Activated naive CD4-positive, alpha-beta T cell treated with anti-CD3 and anti-CD28 coated beads for 36 hours (primary cell): ENCODE results near the gene HOXD8. TPM values are rescaled to one million over a fixed set of nuclear protein-coding genes. Genes with fewer than 3 reads are reported as not detected.

Experiments
- CTCF ChIA-PET: fragments of 350-600 bp; sonication (Branson Sonifier 250); formaldehyde crosslinking; loops from one replicate; lab custom pipeline; 2021; ENCODE audit warnings: antibody characterized with exemption; lab: Charles Lee
- DNase-seq: peaks from one replicate; pipeline ENCODE4 v3.0.0-alpha.2; 2020
- H3K27ac Mint-ChIP-seq: one replicate; pipeline ENCODE4 v1.8.0; 2021; ENCODE audit warnings: mild to moderate bottlenecking, mixed read lengths
- H3K27me3 Mint-ChIP-seq: one replicate; pipeline ENCODE4 v1.8.0; 2021; ENCODE audit warnings: low read depth, mixed read lengths
- H3K36me3 Mint-ChIP-seq: one replicate; pipeline ENCODE4 v1.8.0; 2021; ENCODE audit warnings: low read depth, mixed read lengths
- H3K4me1 Mint-ChIP-seq: one replicate; pipeline ENCODE4 v1.8.0; 2021; ENCODE audit warnings: low read depth, mixed read lengths
- H3K4me3 Mint-ChIP-seq: one replicate; pipeline ENCODE4 v1.8.0; 2021; ENCODE audit warnings: mild to moderate bottlenecking, moderate library complexity, mixed read lengths
- H3K9me3 Mint-ChIP-seq: one replicate; pipeline ENCODE4 v1.8.0; 2021; ENCODE audit warnings: mixed read lengths
- intact Hi-C: fragments of 100-400 bp; cut with micrococcal nuclease; formaldehyde crosslinking; loops from one replicate; pipeline ENCODE4 v1.15.1; 2023
- total RNA-seq, 2 experiments: library from RNA; stranded (reverse); gene quantifications; one replicate each; pipeline ENCODE4 v1.2.3, GENCODE V29; 2021

HOXD8 gene
- total RNA-seq, 2 experiments from 2014 or later = not detected

DNA sequence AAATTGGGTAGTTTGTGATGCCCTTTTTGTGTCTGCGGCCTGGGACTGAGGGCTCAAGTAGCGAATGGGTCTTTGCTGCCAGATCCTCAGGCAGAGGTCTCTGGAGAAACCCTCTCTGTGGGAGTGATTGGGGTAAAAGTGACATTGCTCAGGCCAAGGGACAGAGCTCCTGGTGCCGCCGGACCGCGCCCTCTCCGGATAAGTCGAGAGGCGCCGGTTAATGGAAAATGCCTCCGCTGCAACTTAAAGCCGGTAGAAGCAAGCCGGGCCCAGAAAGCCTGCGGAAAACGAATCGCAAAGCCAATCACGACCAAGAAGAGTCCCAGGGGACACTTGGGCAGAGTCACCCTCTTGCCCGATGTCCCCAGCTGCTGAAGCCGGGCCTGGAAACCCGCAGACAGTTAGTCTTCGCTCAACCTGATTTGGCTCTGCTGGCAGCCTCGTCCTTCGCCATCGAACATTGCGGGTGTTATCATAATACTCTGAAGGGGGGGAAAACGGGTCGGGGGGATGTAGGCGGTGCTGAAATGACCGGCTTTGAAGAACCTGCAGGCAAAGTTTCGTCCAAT, 30.3 kb upstream of the HOXD8 start:
- Mint-ChIP-seq H3K36me3 (no peaks in the 10 kb centered on the region), H3K4me3 (no peak overlapping the region), H3K4me1 (peaks cover 19% of the 10 kb centered on the region), H3K27ac (no peak overlapping the region), H3K27me3 (peaks cover 84% of the 10 kb centered on the region), H3K9me3 (no peaks in the 10 kb centered on the region)
- no peak for DNase-seq
- CTCF ChIA-PET = interaction anchor here (1.5 to 4.1 kb wide), 2 partner anchors 10 to 410 kb away, joined by 4 to 49 read pairs; no protein-coding TSS in a partner anchor
- intact Hi-C loops = loop anchor here (5.0 kb wide), 1 partner anchor 787 kb away; no protein-coding TSS in a partner anchor

DNA sequence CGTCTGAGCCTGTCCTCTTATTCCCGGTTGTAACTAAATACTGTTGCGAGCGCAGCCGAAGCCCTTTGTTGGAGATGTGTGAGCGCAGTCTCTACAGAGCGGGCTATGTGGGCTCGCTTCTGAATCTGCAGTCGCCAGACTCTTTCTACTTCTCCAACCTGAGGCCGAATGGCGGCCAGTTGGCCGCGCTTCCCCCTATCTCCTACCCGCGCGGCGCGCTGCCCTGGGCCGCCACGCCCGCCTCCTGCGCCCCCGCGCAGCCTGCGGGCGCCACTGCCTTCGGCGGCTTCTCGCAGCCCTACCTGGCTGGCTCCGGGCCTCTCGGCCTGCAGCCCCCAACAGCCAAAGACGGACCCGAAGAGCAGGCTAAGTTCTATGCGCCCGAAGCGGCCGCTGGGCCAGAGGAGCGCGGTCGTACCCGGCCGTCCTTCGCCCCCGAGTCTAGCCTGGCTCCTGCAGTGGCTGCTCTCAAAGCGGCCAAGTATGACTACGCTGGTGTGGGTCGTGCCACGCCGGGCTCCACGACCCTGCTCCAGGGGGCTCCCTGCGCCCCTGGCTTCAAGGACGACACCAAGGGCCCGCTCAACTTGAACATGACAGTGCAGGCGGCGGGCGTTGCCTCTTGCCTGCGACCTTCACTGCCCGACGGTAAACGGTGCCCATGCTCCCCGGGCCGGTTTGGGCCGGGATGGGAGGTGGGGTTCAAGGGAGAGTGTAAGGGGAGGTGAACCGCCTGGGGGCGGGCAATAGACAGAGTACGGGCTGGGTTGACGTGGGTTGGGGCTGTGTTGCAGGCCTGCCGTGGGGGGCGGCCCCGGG, 29.6 kb upstream of the HOXD8 start, which contains the start of gene HOXD12:
Gene HOXD12, plus strand, starts transcription at position 68 of the 819 bp plus-strand sequence. Its CDS starts 7 bp downstream, at position 75.
- Mint-ChIP-seq H3K4me3 (no peak within 1 kb of the TSS), H3K36me3 (no peaks in the 10 kb centered on the region), H3K27ac (no peak within 1 kb of the TSS), H3K9me3 (no peaks in the 10 kb centered on the region), H3K27me3 (peaks cover 84% of the 10 kb centered on the region), H3K4me1 (peaks cover 25% of the 10 kb centered on the region)
- intact Hi-C loops = loop anchor here (5.0 kb wide), 1 partner anchor 788 kb away; no protein-coding TSS in a partner anchor
- CTCF ChIA-PET = no interaction called here
- DNase-seq = no peak

DNA sequence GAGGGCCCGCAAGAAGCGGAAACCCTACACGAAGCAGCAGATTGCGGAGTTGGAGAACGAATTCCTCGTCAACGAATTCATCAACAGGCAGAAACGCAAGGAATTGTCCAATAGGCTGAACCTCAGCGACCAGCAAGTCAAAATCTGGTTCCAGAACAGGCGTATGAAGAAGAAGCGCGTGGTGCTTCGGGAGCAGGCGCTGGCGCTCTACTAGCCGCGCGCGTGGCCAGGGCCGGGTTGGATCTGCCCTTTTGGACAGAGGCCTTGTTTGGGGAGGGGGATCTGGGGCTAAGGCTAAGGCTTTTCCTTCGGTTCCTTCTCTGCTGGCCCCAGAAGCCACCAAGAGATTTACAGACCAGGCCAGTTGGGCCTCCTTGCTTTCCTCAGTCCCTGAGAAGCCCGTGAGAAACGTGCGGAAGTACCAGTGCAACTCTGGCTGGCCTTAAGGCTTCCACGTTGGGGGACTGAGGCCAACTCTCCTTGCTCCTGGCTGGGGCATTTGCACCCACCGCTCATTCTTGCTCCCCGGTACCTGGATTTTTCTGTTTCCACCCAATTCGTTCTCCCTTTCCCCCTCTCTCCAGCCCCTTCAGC, 28.9 kb upstream of the HOXD8 start:
- Mint-ChIP-seq H3K4me1 (peaks cover 28% of the 10 kb centered on the region), H3K36me3 (no peaks in the 10 kb centered on the region), H3K4me3 (no peak overlapping the region), H3K27ac (no peak overlapping the region), H3K9me3 (no peaks in the 10 kb centered on the region), H3K27me3 (peaks cover 84% of the 10 kb centered on the region)
- no peak for DNase-seq
- CTCF ChIA-PET = interaction anchor here (1.9 kb wide), 1 partner anchor 12 kb away, joined by 4 read pairs; no protein-coding TSS in a partner anchor
- intact Hi-C loops = no loop called here

DNA sequence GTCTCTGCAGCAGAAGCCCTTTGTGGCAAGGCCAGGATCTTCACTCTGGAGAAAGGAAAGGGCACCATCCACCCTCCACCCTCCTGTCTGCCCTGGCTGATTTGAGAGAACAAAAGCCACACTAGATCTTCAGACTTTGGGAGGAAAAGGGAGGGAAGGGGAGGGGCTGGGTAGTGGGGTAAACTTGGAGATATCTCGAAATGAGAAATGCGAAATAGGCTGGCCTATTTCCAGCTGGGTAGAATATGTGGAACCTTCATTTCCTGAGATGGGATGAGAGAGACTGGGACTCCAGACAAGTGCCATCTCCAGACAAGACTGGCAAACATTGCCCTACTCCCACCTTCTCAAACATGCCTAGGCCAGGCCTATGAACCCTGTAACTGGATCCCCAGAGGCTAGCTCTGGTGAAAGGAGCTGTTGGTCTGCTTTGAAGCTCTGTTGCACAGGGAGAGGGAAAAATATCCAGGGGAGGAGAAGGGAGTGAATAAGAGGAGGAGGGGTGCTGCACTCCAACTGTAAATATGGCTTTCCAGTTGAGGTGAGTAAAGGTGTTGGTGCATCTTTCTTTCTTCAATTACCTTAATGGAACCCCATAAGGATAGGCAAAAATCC, 28.2 kb upstream of the HOXD8 start:
- Mint-ChIP-seq H3K36me3 (no peaks in the 10 kb centered on the region), H3K27ac (no peak overlapping the region), H3K4me3 (no peak overlapping the region), H3K9me3 (no peaks in the 10 kb centered on the region), H3K4me1 (peaks cover 34% of the 10 kb centered on the region), H3K27me3 (peaks cover 87% of the 10 kb centered on the region)
- no peak for DNase-seq
- intact Hi-C loops = no loop called here
- CTCF ChIA-PET = interaction anchor here (1.9 kb wide), 1 partner anchor 13 kb away, joined by 4 read pairs; no protein-coding TSS in a partner anchor

DNA sequence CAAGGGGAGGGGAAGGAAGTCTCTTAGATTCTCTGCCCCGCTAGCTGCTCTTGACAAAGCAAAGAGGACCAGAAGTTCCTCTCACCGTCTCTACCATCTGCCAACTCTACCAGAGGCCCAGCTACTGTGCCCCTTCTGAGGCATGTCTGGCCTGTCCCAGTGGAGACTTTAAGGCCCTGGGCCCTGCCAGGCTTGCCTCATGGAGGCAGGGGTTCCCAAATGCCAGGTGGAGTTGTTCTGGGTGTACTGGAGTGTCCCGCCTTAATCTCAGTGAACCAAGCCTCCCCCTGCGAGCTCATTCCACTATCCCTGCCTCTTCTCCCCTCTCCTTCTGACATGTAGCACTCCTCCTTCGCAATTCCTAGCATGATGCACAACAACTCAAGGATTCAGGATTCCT, 27.7 kb upstream of the HOXD8 start:
- Mint-ChIP-seq H3K27me3 (peaks cover 84% of the 10 kb centered on the region), H3K27ac (no peak overlapping the region), H3K9me3 (no peaks in the 10 kb centered on the region), H3K4me1 (peaks cover 32% of the 10 kb centered on the region), H3K4me3 (no peak overlapping the region), H3K36me3 (no peaks in the 10 kb centered on the region)
- intact Hi-C loops = no loop called here
- CTCF ChIA-PET = interaction anchor here (1.9 kb wide), 1 partner anchor 13 kb away, joined by 4 read pairs; no protein-coding TSS in a partner anchor
- no peak for DNase-seq

DNA sequence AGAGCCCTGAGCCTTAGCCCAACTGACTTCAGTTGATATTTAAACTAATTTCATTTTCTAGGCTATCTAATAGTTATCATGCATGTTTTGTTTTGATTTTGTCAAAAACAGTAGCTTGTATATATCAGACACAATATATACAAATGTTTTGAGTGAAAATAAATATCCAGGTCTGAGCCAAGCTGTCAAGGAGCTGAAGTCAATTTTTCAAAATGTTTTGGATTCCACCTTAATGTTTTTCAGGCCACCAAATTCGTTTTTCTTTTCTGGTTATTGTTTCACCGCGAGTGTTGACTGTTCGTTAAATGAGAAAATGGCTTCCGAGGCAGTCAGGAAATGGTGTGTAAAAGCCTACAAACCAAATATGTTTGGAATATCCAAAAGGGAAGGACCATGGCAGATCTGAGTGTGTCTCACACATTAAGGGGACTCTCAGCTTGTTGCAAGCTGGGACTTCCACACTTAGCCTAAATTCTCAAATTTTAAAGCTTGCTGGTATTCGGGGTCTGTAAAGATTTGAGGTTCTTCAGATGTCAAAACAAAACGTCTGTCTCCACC, 27.1 kb upstream of the HOXD8 start:
- no peak overlapping the region for H3K27ac Mint-ChIP-seq
- CTCF ChIA-PET = interaction anchor here (1.9 kb wide), 1 partner anchor 14 kb away, joined by 4 read pairs; no protein-coding TSS in a partner anchor
- H3K4me3 Mint-ChIP-seq = no peak overlapping the region

DNA sequence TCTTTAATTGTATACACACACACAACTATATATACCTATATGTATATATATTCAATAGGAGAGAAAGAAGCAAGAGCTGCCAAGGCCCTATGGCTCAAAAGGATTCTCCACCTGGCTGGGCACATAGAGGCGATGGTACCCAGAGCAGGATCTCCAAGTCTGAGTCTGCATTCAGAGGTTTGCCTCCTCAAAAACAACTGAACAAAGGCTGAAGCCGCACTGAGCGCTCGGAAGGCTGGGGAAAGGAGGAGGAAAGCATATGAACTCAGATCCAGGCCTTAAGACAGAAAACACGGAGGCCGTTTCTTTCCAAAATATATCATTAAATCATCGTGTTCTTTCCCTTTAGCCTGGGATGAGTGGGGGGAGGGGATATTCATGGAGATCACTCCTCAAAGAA, 26.3 kb upstream of the HOXD8 start:
- CTCF ChIA-PET = no interaction called here
- no peaks in the 10 kb centered on the region for H3K9me3 Mint-ChIP-seq
- intact Hi-C loops = no loop called here
- H3K36me3 Mint-ChIP-seq = no peaks in the 10 kb centered on the region
- peaks cover 76% of the 10 kb centered on the region for H3K27me3 Mint-ChIP-seq
- H3K27ac Mint-ChIP-seq = no peak overlapping the region
- DNase-seq = no peak
- H3K4me3 Mint-ChIP-seq = no peak overlapping the region
- H3K4me1 Mint-ChIP-seq = peaks cover 26% of the 10 kb centered on the region

More for the DNA sequence above, 27.1 kb upstream of the HOXD8 start:
- H3K27me3 Mint-ChIP-seq = peaks cover 84% of the 10 kb centered on the region
- no peaks in the 10 kb centered on the region for H3K36me3 Mint-ChIP-seq
- intact Hi-C loops = no loop called here
- DNase-seq = no peak
- no peaks in the 10 kb centered on the region for H3K9me3 Mint-ChIP-seq
- H3K4me1 Mint-ChIP-seq = peaks cover 31% of the 10 kb centered on the region

DNA sequence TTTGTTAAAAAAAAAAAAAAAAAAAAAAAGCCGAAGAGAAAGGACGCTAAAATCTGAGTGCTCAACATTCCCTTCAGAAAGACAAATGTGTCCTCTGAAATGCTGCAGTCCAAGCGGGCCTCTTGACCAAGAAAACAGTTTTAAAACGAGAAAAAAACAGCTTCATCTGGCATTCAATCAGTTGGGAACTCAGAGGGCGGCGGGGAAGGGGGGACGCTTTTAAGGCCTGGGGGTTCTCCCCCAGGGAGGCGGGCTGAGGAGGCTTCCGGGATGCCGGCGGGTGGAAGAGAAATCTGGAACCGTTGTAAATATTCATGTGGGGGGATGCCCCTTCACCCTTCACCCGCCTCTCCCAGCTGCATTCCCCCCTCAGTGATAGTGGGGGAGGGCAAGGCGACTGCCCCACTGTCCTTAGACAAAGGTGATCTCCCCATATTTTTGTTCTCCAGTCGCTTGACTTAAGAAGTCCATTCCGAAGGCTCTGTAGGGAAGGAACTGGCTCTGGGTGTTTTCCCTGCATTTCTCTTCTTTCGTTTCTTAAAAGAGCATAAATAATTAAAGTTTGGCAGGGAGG, 25.7 kb upstream of the HOXD8 start:
- CTCF ChIA-PET = interaction anchor here (1.4 kb wide), 1 partner anchor 34 kb away, joined by 3 read pairs; no protein-coding TSS in a partner anchor
- peaks cover under 1% of the 10 kb centered on the region for H3K36me3 Mint-ChIP-seq
- no peak for DNase-seq
- H3K27ac Mint-ChIP-seq = no peak overlapping the region
- intact Hi-C loops = no loop called here
- H3K9me3 Mint-ChIP-seq = no peaks in the 10 kb centered on the region
- H3K4me3 Mint-ChIP-seq = no peak overlapping the region
- peaks cover 77% of the 10 kb centered on the region for H3K27me3 Mint-ChIP-seq
- peaks cover 29% of the 10 kb centered on the region for H3K4me1 Mint-ChIP-seq

DNA sequence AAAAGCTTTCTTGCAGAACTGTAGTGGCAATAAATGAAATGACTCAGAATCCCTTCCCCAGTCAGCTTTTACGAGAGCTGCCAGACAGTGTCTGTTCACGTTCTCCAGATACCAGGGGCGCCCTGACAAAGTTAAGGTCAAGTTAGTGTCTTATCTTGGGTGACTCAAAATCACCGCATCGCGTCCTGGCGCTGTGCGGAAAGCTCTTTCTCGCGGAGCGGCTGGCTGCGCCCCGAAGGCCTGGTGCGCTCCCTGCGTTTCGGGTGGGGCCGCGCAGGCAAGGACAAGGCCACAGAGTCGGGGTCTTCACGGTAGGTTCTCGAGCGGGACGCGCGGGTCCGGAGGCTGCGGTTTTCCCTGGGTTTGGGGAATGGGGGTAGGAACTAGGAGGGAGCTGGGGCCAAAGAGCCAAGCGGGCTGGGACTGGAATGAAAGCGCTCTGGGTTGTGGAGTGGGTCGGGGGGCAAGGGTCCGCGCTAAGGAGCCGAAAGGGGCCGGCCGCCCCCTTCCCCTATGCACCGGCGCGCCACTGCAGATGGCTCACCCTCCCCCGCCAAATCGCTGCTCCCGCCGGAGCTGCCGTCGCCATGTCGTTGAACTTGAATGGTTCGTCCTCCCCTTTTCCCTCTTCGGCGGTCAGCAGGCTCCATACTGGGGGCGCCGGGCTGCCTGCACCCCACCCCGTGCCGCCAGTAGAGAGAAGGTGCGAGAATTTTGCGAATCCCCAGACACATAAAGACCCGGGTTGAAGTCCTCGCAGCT, 25.0 kb upstream of the HOXD8 start:
- CTCF ChIA-PET = interaction anchor here (0.7 to 1.4 kb wide), 2 partner anchors 23 to 35 kb away, joined by 3 to 4 read pairs; no protein-coding TSS in a partner anchor
- H3K4me3 Mint-ChIP-seq = no peak overlapping the region
- peaks cover 77% of the 10 kb centered on the region for H3K27me3 Mint-ChIP-seq
- intact Hi-C loops = no loop called here
- DNase-seq = peak; percentile 37
- peaks cover 1% of the 10 kb centered on the region for H3K9me3 Mint-ChIP-seq
- peaks cover 35% of the 10 kb centered on the region for H3K4me1 Mint-ChIP-seq
- peaks cover 3% of the 10 kb centered on the region for H3K36me3 Mint-ChIP-seq
- no peak overlapping the region for H3K27ac Mint-ChIP-seq

DNA sequence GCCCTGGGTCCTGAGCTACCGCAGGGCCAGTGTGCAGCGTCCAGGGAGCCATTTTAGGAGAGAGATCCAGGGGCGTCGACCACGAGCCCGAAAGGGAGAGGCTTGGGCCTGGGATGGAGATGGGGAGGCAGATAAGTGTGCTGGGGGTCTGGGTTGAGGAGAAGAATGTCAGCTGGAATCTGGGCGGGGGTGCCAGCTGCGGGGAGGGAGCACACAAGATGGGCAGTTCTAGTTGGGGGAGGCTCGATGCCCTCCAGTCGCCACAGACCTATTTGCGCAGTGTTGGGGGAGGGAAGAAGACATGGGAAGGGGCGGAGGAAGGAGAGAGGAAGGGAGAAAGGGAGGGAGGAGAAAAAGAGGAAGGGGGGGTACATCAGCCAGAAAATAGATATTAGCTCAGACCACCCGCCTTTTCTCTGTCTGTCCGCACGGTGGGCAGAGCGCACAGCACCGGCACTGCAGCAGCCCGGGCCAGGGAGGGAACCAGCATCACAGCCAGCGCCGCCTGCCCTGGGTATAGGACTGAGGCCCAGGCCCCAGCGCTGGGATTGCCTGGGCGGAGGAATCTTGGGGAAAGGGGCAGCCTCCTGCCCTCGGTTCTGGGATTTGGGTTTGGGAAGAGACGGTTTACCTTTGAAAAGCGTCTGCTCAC, 24.3 kb upstream of the HOXD8 start:
- Mint-ChIP-seq H3K27me3 (peaks cover 79% of the 10 kb centered on the region), H3K36me3 (peaks cover 3% of the 10 kb centered on the region), H3K9me3 (peaks cover 1% of the 10 kb centered on the region), H3K27ac (no peak overlapping the region), H3K4me1 (peaks cover 36% of the 10 kb centered on the region), H3K4me3 (no peak overlapping the region)
- CTCF ChIA-PET = interaction anchor here (0.7 to 1.4 kb wide), 2 partner anchors 22 to 36 kb away, joined by 3 to 4 read pairs; no protein-coding TSS in a partner anchor
- intact Hi-C loops = no loop called here
- DNase-seq = no peak
